HG02884 (cell line): ENCODE results near the gene PDE4D.
"Not testable (repeated sequence)": the region's sequence is repeated elsewhere in the genome, so short reads cannot be mapped to it uniquely, and the experiment has no call there.

Experiments
- ATAC-seq: cut with Tn5 transposase; IDR thresholded peaks from one replicate; pipeline ENCODE4 v1.9.1; 2021; ENCODE audit warnings: mild to moderate bottlenecking, moderate library complexity; ENCODE audit not compliant: unreplicated experiment

The PDE4D gene

GRCh38 chr5:59003124-59003523 lies 890.4 kb downstream of the PDE4D start:
- no peak for ATAC-seq

DNA sequence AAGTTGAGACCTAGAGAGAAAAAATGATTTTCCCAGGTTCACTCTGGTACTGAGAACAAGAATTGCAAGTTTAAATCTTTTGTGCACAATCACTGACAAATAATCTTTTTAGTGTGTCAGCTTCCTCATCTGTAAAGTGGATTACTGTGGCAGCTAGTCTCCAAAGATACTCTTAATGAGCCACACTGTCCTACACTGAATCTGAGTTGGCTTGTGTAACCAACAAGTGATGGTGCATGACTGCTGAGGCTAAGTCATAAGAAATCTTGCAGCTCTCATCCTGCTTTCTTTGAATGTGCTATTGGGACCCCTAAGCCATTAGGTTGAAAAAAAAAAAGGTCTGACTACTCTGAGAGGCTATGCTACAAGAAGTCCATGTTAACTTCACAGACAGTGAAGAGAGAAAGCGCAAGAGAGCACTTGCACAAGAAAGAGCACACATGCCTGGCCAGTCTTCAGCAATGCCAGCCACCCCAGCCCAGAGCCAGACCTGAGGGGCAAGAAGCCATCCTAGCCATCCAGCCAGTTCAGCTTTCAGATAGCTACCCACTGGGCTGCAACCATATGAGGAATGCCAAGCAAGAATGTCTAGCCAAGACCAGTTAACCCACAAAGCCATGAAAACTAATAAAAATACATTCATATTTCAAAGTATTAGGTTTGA lies 891.2 kb downstream of the PDE4D start:
- no peak for ATAC-seq

- ATAC-seq: no peak
Measured at GRCh38 chr5:59001716-59002115, 891.8 kb downstream of the PDE4D start.

DNA sequence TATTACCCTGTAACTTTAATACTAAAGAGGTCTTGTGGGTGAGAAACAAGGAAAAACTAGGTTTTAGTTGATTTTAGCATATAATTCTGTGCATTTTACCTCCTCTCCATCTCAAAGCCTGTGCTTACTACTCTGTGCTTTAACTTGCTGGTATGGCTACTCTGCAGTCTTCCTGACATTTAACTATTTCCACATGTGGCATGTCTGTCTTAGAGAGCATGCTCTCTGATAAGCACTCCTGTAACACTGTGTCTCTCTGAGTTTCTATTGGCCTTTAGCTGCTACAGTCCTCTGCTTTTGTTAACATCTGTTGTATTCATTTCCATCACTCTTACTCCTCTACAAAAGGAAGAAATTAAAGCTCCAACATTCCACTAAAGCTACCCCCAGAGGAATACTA lies 892.4 kb downstream of the PDE4D start:
- no peak for ATAC-seq

DNA sequence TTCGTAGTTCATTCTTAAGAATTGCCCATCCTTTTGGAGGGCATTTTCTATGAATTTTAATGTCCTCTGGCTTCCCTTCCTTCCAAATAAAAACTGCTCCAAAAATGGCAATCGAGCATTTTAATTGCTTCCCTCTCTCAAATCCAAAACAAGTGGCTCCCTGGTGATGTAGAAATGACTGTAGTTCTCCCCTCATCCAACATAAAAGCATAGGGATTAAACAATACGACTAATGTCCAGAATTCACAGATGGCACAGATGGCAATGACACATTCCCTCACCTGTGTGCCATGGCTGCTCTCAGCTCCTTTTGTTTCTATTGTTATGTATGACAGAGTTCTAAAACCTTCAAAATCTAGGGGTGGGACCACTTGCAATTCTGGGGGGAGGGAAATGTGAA lies 893.3 kb downstream of the PDE4D start:
- no peak for ATAC-seq

- ATAC-seq: no peak
Measured at GRCh38 chr5:58999804-59000203, 893.7 kb downstream of the PDE4D start.

GRCh38 chr5:58998544-58998943 lies 895.0 kb downstream of the PDE4D start:
- ATAC-seq: no peak

GRCh38 chr5:58995779-58996178 lies 897.7 kb downstream of the PDE4D start:
- not testable (repeated sequence) for ATAC-seq

DNA sequence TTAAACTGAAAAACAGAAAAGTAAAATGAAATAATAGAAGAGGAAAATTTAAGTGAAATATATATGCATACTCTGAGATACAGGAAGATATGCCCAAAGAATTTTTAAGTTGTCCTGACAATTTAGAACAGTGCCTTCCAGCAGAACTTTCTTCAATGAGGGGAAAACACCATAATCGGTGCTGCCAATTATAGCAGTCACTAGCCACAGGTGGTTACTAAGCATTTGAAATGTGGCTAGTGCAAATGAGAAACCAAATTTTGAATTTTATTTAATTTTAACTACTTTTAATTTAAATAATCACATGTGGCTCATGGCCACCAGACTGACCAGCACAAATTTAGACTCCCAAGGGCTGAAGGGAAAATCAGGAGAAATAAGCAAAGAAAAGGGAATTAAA lies 900.1 kb downstream of the PDE4D start:
- ATAC-seq: no peak

GRCh38 chr5:58988938-58989337 lies 904.6 kb downstream of the PDE4D start:
- no peak for ATAC-seq

- no peak for ATAC-seq
Measured at GRCh38 chr5:58987193-58987592, 906.3 kb downstream of the PDE4D start.

GRCh38 chr5:58986281-58986680 lies 907.2 kb downstream of the PDE4D start:
- no peak for ATAC-seq

DNA sequence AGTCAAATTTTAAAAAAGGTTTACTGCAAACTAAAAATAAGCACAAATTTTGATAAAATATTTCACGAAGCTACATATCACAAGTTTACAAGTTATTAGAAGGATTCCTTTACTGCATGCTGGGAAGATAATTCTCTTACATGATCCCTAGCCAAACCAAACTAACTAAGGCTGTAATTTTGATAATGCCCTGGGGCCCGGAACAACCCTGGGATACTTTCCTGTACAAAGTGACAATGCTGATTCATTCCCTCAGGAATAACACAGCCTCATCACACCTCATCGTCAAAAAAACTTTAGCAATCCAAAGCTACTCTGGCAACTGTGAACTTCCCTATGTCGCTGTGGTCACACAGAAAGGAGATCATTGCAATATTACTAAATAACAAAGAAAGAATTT lies 907.8 kb downstream of the PDE4D start:
- no peak for ATAC-seq

DNA sequence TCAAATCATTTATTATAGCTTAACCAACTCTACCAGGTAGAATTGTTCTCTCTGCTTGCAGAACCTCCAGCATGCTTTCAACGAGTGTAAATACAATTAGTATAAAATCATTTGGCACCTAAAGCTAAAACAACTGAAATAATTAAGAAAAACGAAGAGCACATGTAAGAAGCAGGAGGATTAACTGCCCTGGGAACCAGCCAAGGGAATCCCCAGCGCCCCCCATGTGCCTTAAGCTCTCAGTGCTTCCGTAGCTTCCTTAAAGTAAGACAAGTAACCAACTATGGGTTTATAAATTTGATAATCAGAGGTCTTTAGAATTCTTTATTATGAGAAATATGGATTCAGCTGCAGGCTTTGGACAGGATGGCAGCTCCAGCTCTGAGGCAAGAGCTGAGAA lies 908.2 kb downstream of the PDE4D start:
- no peak for ATAC-seq

- ATAC-seq: no peak
Measured at GRCh38 chr5:58983526-58984452, 909.7 kb downstream of the PDE4D start.

DNA sequence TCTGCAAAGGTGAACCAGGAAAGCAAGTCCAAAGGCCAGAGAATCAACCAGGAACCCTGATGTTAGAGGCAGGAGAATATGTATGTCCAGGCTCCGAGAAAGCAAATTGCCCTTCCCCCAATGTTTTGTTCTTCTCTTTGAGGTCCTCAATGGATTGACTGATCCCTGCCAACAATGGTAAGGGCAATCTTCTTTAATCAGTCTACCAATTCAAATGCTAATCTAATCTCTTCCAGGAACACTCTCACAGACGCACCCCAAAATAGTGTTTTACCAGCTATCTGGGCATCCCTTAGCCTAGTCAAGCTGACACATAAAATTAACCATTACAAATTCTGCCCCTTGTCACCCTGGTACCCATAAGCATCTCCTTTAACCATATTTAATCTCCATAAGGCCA lies 912.6 kb downstream of the PDE4D start:
- no peak for ATAC-seq

GRCh38 chr5:58979090-58979489 lies 914.4 kb downstream of the PDE4D start:
- no peak for ATAC-seq

DNA sequence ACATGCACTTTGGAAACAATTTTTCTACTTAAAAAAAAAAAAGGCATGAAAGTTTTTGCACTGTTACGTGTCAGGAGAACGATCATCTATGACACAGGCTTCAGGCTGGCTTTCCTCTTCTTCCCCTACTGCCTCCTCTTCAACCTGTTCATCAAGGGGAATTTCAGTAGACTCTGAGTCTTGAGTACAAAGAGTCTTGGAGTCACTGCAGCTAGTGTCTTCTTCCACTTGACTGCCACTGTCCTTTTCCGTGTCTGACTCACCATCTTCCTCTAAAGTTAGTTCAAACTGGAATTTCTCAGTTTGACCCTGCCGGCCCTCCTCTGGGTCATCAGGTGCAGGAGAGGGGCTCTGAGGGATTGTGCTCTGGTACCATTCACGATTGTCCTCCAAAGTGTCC lies 918.9 kb downstream of the PDE4D start:
- no peak for ATAC-seq

- no peak for ATAC-seq
Measured at GRCh38 chr5:58974083-58974482, 919.4 kb downstream of the PDE4D start.

- ATAC-seq: no peak
Measured at GRCh38 chr5:58972301-58972700, 921.2 kb downstream of the PDE4D start.

- no peak for ATAC-seq
Measured at GRCh38 chr5:58970766-58971165, 922.8 kb downstream of the PDE4D start.

- no peak for ATAC-seq
Measured at GRCh38 chr5:58969795-58970194, 923.7 kb downstream of the PDE4D start.
